Upper lobe of left lung (tissue), 6 donors: ENCODE measurements around the gene KBTBD12. TPM values are rescaled to one million over a fixed set of nuclear protein-coding genes. Genes with fewer than 3 reads are reported as not detected.

Experiments
- ATAC-seq, 2 donors: fragments of 200-7000 bp; cut with Tn5 transposase; one replicate each; pipeline ENCODE4 v1.9.1; 2022; ENCODE audit warnings: mild to moderate bottlenecking in 2 of 2, moderate library complexity in 2 of 2; ENCODE audit not compliant: low FRiP score in 2 of 2
- DNase-seq, 2 donors: peaks; one replicate each; pipeline ENCODE4 v3.0.0-alpha.2; 2019 to 2020
- H3K27ac ChIP-seq, 4 donors: fragments of 200-600 bp; sonication (generic); one replicate each; pipeline ENCODE4 v1.5.1; 2016 to 2019
- H3K27me3 ChIP-seq, 4 donors: fragments of 200-600 bp; sonication (generic); one replicate each; pipeline ENCODE4 v1.5.1; 2017 to 2019
- H3K36me3 ChIP-seq, 4 donors: fragments of 200-600 bp; sonication (generic); one replicate each; pipeline ENCODE4 v1.5.1; 2016 to 2019
- H3K4me1 ChIP-seq, 4 donors: fragments of 200-600 bp; sonication (generic); one replicate each; pipeline ENCODE4 v1.5.1; 2018 to 2019
- H3K4me3 ChIP-seq, 4 donors: fragments of 200-600 bp; sonication (generic); one replicate each; pipeline ENCODE4 v1.5.1; 2017 to 2019; ENCODE audit warnings: mild to moderate bottlenecking in 2 of 4, moderate library complexity in 1 of 4
- H3K9me3 ChIP-seq, 4 donors: fragments of 200-600 bp; sonication (generic); one replicate each; pipeline ENCODE4 v1.5.1; 2018 to 2019
- EP300 ChIP-seq, 4 donors: sonication (generic); formaldehyde crosslinking; IDR thresholded peaks; one replicate each; pipeline ENCODE4 v1.5.1; 2017; ENCODE audit warnings: antibody characterized with exemption in 4 of 4, control low read depth in 2 of 4
- POLR2A ChIP-seq, 4 donors: fragments of 450-650 bp; IDR thresholded peaks; one replicate each; pipeline ENCODE4 v1.5.1; 2016 to 2017; ENCODE audit warnings: antibody characterized with exemption in 4 of 4, mild to moderate bottlenecking in 2 of 4
- POLR2AphosphoS5 ChIP-seq, 2 donors: sonication (generic); formaldehyde crosslinking; IDR thresholded peaks; one replicate each; pipeline ENCODE4 v1.5.1; 2017; ENCODE audit warnings: antibody characterized with exemption in 2 of 2
- WGBS, 2 donors: methylation state at CpG; one replicate each; pipeline ENCODE4 v1.1.5; 2017 to 2018; 5-methylcytosine and 5-hydroxymethylcytosine counted together
- total RNA-seq, 6 donors: library from RNA; depleted of rRNA in 4 of 6; stranded (reverse); fragments of >200 nt in 4 of 6; gene quantifications; one replicate each; pipeline versions ENCODE4 v1.1.0 to v1.2.1, GENCODE V29; 2016 to 2021
- TF ChIP-seq, protein P1 (sequence below), 6 experiments: fragments of 450-650 bp in 4 of 6; fragments of 200-600 bp in 2 of 6; sonication (generic) in 2 of 6; IDR thresholded peaks; one replicate each; pipeline ENCODE4 v1.5.1; 2016 to 2019; ENCODE audit warnings: antibody characterized with exemption in 6 of 6
- donor health status: DM: no; HTN: no; CAD: no; lungs with moderate emphysema.
- donor health status: DM: no; HTN: yes; CAD: no; lungs with severe emphysema.

KBTBD12 gene
- total RNA-seq, 6 donors from 2014 or later: 0.37 to 2.1 (median 0.71) TPM

DNA sequence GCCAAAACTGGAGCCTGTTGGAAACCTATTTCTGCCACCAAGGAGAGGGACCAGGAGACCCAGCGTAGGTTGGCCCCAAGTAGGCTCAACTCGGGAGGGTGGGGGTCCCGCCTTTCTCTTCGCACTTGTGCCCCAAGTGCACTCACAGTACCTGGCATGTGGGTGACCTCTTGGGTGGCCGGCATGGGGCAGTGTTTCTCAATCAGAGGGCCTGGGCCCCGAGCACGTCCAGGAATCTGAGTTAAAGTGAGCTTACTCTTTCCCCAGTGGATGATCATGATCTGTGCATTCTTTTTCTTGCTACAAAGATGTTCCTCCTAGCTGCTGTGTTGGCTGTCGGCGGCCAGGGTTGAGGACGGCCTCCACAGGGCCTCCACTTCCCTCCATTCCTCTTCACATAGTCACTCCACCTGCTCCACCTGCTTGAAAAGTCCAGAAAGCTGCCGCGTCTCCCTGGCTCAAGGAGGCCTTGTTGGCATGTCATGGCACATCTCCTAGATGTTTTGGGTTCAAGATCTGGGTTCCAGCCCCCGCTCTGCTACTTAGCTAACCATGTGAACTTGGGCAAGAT, 70.7 kb downstream of the KBTBD12 start:
- DNase-seq (no peak), ATAC-seq (no peak)
- no peaks in the 10 kb centered on the region for H3K36me3 ChIP-seq
- TF ChIP-seq POLR2A (IDR thresholded peaks at IDR 0.05) (no peak), EP300 (IDR thresholded peaks at IDR 0.05) (no peak), POLR2AphosphoS5 (IDR thresholded peaks at IDR 0.05) (no peak)
- TF ChIP-seq, protein P1, sequence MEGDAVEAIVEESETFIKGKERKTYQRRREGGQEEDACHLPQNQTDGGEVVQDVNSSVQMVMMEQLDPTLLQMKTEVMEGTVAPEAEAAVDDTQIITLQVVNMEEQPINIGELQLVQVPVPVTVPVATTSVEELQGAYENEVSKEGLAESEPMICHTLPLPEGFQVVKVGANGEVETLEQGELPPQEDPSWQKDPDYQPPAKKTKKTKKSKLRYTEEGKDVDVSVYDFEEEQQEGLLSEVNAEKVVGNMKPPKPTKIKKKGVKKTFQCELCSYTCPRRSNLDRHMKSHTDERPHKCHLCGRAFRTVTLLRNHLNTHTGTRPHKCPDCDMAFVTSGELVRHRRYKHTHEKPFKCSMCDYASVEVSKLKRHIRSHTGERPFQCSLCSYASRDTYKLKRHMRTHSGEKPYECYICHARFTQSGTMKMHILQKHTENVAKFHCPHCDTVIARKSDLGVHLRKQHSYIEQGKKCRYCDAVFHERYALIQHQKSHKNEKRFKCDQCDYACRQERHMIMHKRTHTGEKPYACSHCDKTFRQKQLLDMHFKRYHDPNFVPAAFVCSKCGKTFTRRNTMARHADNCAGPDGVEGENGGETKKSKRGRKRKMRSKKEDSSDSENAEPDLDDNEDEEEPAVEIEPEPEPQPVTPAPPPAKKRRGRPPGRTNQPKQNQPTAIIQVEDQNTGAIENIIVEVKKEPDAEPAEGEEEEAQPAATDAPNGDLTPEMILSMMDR (IDR thresholded peaks at IDR 0.05): no peak
- no peaks in the 10 kb centered on the region for H3K4me1 ChIP-seq
- no peak overlapping the region for H3K27ac ChIP-seq
- WGBS, 2 donors: 90 to 93% methylated on average over 9 to 13 of the region's 13 CpGs
- no peaks in the 10 kb centered on the region for H3K9me3 ChIP-seq
- H3K4me3 ChIP-seq: no peak overlapping the region
- H3K27me3 ChIP-seq: no peaks in the 10 kb centered on the region

DNA sequence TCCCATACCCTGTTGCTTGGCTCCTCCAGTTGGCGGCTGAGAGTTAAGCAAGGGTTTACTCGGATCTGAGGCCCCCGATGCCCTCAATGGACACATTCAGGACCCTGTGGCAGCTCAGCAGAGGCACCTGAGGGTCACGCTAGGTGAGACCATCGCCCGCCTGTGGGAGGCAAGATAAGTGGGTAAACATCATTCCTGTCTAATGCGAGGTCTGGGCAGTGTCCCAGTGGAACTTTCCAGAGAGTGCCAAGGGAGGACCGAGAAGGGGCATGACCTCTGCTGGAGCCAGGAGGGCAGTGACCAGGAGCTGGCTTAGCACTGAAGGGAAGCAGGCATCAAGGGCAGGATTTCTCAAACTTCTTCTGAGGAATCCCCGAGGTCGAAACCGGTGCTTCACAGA, 71.8 kb downstream of the KBTBD12 start:
- ATAC-seq (no peak), DNase-seq (no peak)
- TF ChIP-seq EP300 (IDR thresholded peaks at IDR 0.05): no peak
- TF ChIP-seq POLR2AphosphoS5 (IDR thresholded peaks at IDR 0.05): no peak
- no peak for TF ChIP-seq POLR2A (IDR thresholded peaks at IDR 0.05)
- TF ChIP-seq, protein P1 (IDR thresholded peaks at IDR 0.05): no peak
- no peak overlapping the region for H3K27ac ChIP-seq
- no peaks in the 10 kb centered on the region for H3K9me3 ChIP-seq
- H3K36me3 ChIP-seq: no peaks in the 10 kb centered on the region
- no peak overlapping the region for H3K4me3 ChIP-seq
- H3K27me3 ChIP-seq: no peaks in the 10 kb centered on the region
- H3K4me1 ChIP-seq: no peaks in the 10 kb centered on the region
- WGBS, 2 donors: 82 to 95% methylated on average over 6 to 11 of the region's 11 CpGs

DNA sequence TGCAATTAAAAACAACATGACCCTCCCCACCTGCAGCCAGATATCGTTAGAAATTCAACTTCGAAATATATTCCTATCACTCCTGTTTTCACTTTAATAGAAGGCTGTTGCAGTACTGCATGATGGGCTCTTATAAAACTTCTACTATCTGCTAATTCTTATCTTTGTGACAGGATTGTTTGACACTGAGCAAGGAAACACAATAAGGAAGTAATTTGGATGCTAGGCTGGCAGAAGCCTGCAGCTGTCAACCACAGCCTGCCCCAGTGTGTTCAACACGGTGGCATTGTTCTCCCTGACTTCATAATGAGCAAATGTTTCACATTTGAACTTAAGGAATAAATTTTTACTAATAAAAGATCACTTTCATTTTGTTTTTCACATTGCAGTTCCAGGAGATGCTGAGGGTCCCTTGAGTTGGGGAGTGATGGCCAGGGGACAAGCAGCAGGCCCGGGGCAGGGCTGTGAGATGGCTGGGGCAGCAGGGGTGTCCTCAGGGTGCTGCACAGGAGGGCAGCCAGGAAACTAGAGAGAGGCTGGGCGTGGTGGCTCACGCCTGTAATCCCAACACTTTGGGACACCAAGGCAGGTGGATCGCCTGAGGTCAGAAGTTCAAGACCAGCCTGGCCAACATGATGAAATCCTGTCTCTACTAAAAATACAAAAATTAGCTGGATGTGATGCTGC, 72.4 kb downstream of the KBTBD12 start:
- Histone ChIP-seq H3K27me3 (no peaks in the 10 kb centered on the region), H3K4me3 (no peak overlapping the region), H3K9me3 (no peaks in the 10 kb centered on the region), H3K36me3 (no peaks in the 10 kb centered on the region), H3K27ac (no peak overlapping the region), H3K4me1 (no peaks in the 10 kb centered on the region)
- no peak for TF ChIP-seq POLR2AphosphoS5 (IDR thresholded peaks at IDR 0.05)
- TF ChIP-seq POLR2A (IDR thresholded peaks at IDR 0.05): no peak
- no peak for TF ChIP-seq EP300 (IDR thresholded peaks at IDR 0.05)
- TF ChIP-seq, protein P1 (IDR thresholded peaks at IDR 0.05): no peak
- DNase-seq (no peak), ATAC-seq (no peak)
- WGBS, 2 donors: 78 to 83% methylated on average over 7 of the region's 7 CpGs

DNA sequence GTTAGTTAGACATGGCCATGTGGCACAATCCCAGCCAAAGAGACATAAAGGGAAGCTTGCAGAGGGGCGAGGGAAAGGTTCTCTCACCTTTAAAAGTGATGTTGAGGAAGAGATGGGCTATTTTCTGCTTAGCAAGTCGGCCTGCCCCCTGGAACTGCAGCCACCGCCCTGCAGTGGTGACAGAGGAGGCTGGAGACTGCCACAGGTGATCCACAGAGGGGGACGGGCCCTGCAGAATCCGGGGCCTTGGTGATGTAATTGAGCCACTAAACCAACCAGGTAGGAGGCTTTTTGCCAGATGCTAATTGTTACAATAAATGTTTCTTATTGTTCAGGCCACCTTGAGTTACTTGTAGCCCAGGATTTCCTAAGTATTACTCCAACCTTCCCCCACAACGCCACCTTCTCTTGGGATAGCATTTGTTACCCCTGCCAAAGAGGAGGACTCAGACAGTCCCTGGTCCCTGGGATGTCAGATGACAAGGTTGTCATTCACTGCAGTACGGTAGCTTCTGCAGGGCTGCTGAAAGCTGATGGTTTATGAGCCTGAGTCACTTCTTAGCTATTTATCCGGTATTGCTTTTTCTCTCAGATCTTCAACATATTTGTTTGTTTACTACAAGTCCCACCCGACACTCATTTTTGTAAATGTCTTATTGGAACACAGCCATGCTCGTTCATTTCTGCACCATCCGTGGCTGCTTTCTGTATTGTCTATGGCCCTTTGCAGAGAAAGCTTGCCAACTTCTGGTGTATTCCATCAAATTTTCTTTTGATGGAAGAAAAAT, 73.9 kb downstream of the KBTBD12 start:
- H3K27me3 ChIP-seq: no peaks in the 10 kb centered on the region
- H3K36me3 ChIP-seq: no peaks in the 10 kb centered on the region
- WGBS, 2 donors: 71 to 73% methylated on average over 11 of the region's 11 CpGs
- TF ChIP-seq POLR2A (IDR thresholded peaks at IDR 0.05) (no peak), EP300 (IDR thresholded peaks at IDR 0.05) (no peak), POLR2AphosphoS5 (IDR thresholded peaks at IDR 0.05) (no peak)
- TF ChIP-seq, protein P1 (IDR thresholded peaks at IDR 0.05): no peak
- no peaks in the 10 kb centered on the region for H3K9me3 ChIP-seq
- DNase-seq (no peak), ATAC-seq (no peak)
- no peak overlapping the region for H3K27ac ChIP-seq
- no peak overlapping the region for H3K4me3 ChIP-seq
- H3K4me1 ChIP-seq: no peaks in the 10 kb centered on the region
